ENCODE measurements around the gene CACNA1B. TPM values are rescaled to one million over a fixed set of nuclear protein-coding genes. Genes with fewer than 3 reads are reported as not detected.
A peak's percentile ranks its signal among the peaks of the same experiment; 100 is the strongest.

The CACNA1B gene
- total RNA-seq, 4 donors from 2014 or later, result 0.08 TPM; not detected in 2

GRCh38 chr9:138003485-138004190 is 126.1 kb downstream of the CACNA1B start:
- no peak for DNase-seq (ENCODE audit: low spot score in 2 of 2)

GRCh38 chr9:138006576-138007233 is 129.1 kb downstream of the CACNA1B start:
- Histone ChIP-seq H3K27me3 (no peaks in the 10 kb centered on the region), H3K4me1 (no peaks in the 10 kb centered on the region), H3K9me3 (no peaks in the 10 kb centered on the region), H3K27ac (no peak overlapping the region), H3K4me3 (no peak overlapping the region), H3K36me3 (no peaks in the 10 kb centered on the region)
- TF ChIP-seq CTCF (IDR thresholded peaks at IDR 0.05) (no peak), POLR2AphosphoS5 (IDR thresholded peaks at IDR 0.05) (no peak), POLR2A (IDR thresholded peaks at IDR 0.05) (no peak), EP300 (IDR thresholded peaks at IDR 0.05) (no peak)
- peak in 1 of 2 donors; percentile 38 for DNase-seq (ENCODE audit: low spot score in 2 of 2)
- WGBS, result 87% methylated on average over 23 of the region's 25 CpGs

More at GRCh38 chr9:138003485-138004190, 126.1 kb downstream of the CACNA1B start:
- WGBS, result 86% methylated on average over 13 of the region's 13 CpGs
- Histone ChIP-seq H3K36me3 (no peaks in the 10 kb centered on the region), H3K4me3 (no peak overlapping the region), H3K4me1 (no peaks in the 10 kb centered on the region), H3K27ac (no peak overlapping the region), H3K27me3 (no peaks in the 10 kb centered on the region), H3K9me3 (no peaks in the 10 kb centered on the region)
- TF ChIP-seq EP300 (IDR thresholded peaks at IDR 0.05) (no peak), POLR2A (IDR thresholded peaks at IDR 0.05) (no peak), CTCF (IDR thresholded peaks at IDR 0.05) (no peak), POLR2AphosphoS5 (IDR thresholded peaks at IDR 0.05) (no peak)

GRCh38 chr9:138007566-138007917 is 130.0 kb downstream of the CACNA1B start:
- no peak overlapping the region for H3K4me3 ChIP-seq
- H3K27ac ChIP-seq, result no peak overlapping the region
- H3K36me3 ChIP-seq, result no peaks in the 10 kb centered on the region
- H3K27me3 ChIP-seq, result no peaks in the 10 kb centered on the region
- no peaks in the 10 kb centered on the region for H3K4me1 ChIP-seq
- no peaks in the 10 kb centered on the region for H3K9me3 ChIP-seq
- WGBS, result 87% methylated on average over 9 of the region's 9 CpGs
- TF ChIP-seq EP300 (IDR thresholded peaks at IDR 0.05) (no peak), POLR2A (IDR thresholded peaks at IDR 0.05) (no peak), POLR2AphosphoS5 (IDR thresholded peaks at IDR 0.05) (no peak), CTCF (IDR thresholded peaks at IDR 0.05) (no peak)
- DNase-seq (ENCODE audit: low spot score in 2 of 2), result peak in 1 of 2 donors; percentile 22

GRCh38 chr9:138007918-138008841 is 130.6 kb downstream of the CACNA1B start:
- H3K4me1 ChIP-seq, result no peaks in the 10 kb centered on the region
- no peaks in the 10 kb centered on the region for H3K27me3 ChIP-seq
- H3K4me3 ChIP-seq, result no peak overlapping the region
- 79% methylated on average over 7 of the region's 15 CpGs for WGBS
- DNase-seq (ENCODE audit: low spot score in 2 of 2), result peak; percentile 43 to 44
- no peak for TF ChIP-seq POLR2AphosphoS5 (IDR thresholded peaks at IDR 0.05)
- TF ChIP-seq EP300 (IDR thresholded peaks at IDR 0.05), result no peak
- TF ChIP-seq CTCF (IDR thresholded peaks at IDR 0.05), result no peak
- no peak for TF ChIP-seq POLR2A (IDR thresholded peaks at IDR 0.05)
- H3K27ac ChIP-seq, result no peak overlapping the region
- H3K36me3 ChIP-seq, result no peaks in the 10 kb centered on the region
- no peaks in the 10 kb centered on the region for H3K9me3 ChIP-seq

Data from suprapubic skin (tissue), 4 donors.